ENCODE results near the gene SLC16A11. TPM values are rescaled to one million over a fixed set of nuclear protein-coding genes. Genes with fewer than 3 reads are reported as not detected.

Gene SLC16A11
- total and polyA plus RNA-seq, 5 donors from 2014 or later, result 0.30 to 1.2 (median 0.53) TPM; not detected in 1

Other genes with a start within 250 kb of the SLC16A11 start
- gene TEKT1, start 212.4 kb downstream of the SLC16A11 start, total RNA-seq, result not detected
- gene TEKT1, start 212.4 kb downstream of the SLC16A11 start, polyA plus RNA-seq, result not detected
- gene ALOX12, start 48.0 kb downstream of the SLC16A11 start, total RNA-seq, result 2.7 TPM
- under 1 TPM; 0.18 to 0.88 (median 0.20) TPM for gene ALOX12, start 48.0 kb downstream of the SLC16A11 start, polyA plus RNA-seq
- gene RNASEK, start 31.5 kb downstream of the SLC16A11 start, total RNA-seq, result 128 TPM
- 100 to 1,000 TPM; 556 to 649 (median 611) TPM for gene RNASEK, start 31.5 kb downstream of the SLC16A11 start, polyA plus RNA-seq
- 0.42 TPM for gene BCL6B, start 21.0 kb downstream of the SLC16A11 start, total RNA-seq
- not detected for gene BCL6B, start 21.0 kb downstream of the SLC16A11 start, polyA plus RNA-seq
- gene SLC16A13, start 8.1 kb downstream of the SLC16A11 start, total RNA-seq, result 3.8 TPM
- 1 to 10 TPM; 1.1 to 1.9 (median 1.5) TPM for gene SLC16A13, start 8.1 kb downstream of the SLC16A11 start, polyA plus RNA-seq
- not detected for gene CLEC10A, start 36.2 kb upstream of the SLC16A11 start, total RNA-seq
- gene CLEC10A, start 36.2 kb upstream of the SLC16A11 start, polyA plus RNA-seq, result not detected
- gene ASGR2, start 70.7 kb upstream of the SLC16A11 start, total RNA-seq, result not detected
- gene ASGR2, start 70.7 kb upstream of the SLC16A11 start, polyA plus RNA-seq, result not detected
- not detected for gene ASGR1, start 135.3 kb upstream of the SLC16A11 start, total RNA-seq
- gene ASGR1, start 135.3 kb upstream of the SLC16A11 start, polyA plus RNA-seq, result under 1 TPM in 1 of 4 donors, not detected in 3; 0.24 TPM
- gene DLG4, start 175.7 kb upstream of the SLC16A11 start, total RNA-seq, result 2.9 TPM
- under 1 TPM; 0.22 to 0.73 (median 0.42) TPM for gene DLG4, start 175.7 kb upstream of the SLC16A11 start, polyA plus RNA-seq
- gene ACADVL, start 175.8 kb upstream of the SLC16A11 start, total RNA-seq, result 277 TPM
- gene ACADVL, start 175.8 kb upstream of the SLC16A11 start, polyA plus RNA-seq, result 10 to 100 TPM; 73.6 to 92.3 (median 84.9) TPM
- gene DVL2, start 190.4 kb upstream of the SLC16A11 start, total RNA-seq, result 35.8 TPM
- 10 to 100 TPM; 10.5 to 19.4 (median 15.7) TPM for gene DVL2, start 190.4 kb upstream of the SLC16A11 start, polyA plus RNA-seq
- gene PHF23, start 195.4 kb upstream of the SLC16A11 start, total RNA-seq, result 16.0 TPM
- gene PHF23, start 195.4 kb upstream of the SLC16A11 start, polyA plus RNA-seq, result 10 to 100 TPM; 17.0 to 24.8 (median 21.2) TPM
- gene GABARAP, start 198.4 kb upstream of the SLC16A11 start, total RNA-seq, result 227 TPM
- gene GABARAP, start 198.4 kb upstream of the SLC16A11 start, polyA plus RNA-seq, result 1,000 to 10,000 TPM in 2 of 4 donors, 100 to 1,000 TPM in 2; 939 to 1,205 (median 986) TPM
- 114 TPM for gene CTDNEP1, start 207.6 kb upstream of the SLC16A11 start, total RNA-seq
- gene CTDNEP1, start 207.6 kb upstream of the SLC16A11 start, polyA plus RNA-seq, result 10 to 100 TPM; 33.0 to 40.7 (median 38.8) TPM
- gene ELP5, start 208.1 kb upstream of the SLC16A11 start, total RNA-seq, result 31.6 TPM
- 10 to 100 TPM; 54.5 to 74.0 (median 59.0) TPM for gene ELP5, start 208.1 kb upstream of the SLC16A11 start, polyA plus RNA-seq
- gene CLDN7, start 218.4 kb upstream of the SLC16A11 start, total RNA-seq, result not detected
- gene CLDN7, start 218.4 kb upstream of the SLC16A11 start, polyA plus RNA-seq, result 1 to 10 TPM in 2 of 4 donors, under 1 TPM in 2; 0.55 to 2.0 (median 1.3) TPM
- gene SLC2A4, start 237.6 kb upstream of the SLC16A11 start, total RNA-seq, result not detected
- not detected for gene SLC2A4, start 237.6 kb upstream of the SLC16A11 start, polyA plus RNA-seq

Data from CD4-positive, CD25-positive, alpha-beta regulatory T cell (primary cell).